Measurements from ENCODE around the gene AGPAT3.

AGPAT3 gene

GRCh38 chr21:43872531-43873197, 7.6 kb downstream of the AGPAT3 start:
- no peak overlapping the region for H2BK120ac ChIP-seq (ENCODE audit: low read depth, low read length)
- no peak overlapping the region for H2BK5ac ChIP-seq (ENCODE audit: low read length)
- H2AK5ac ChIP-seq (ENCODE audit: low read length): no peak overlapping the region
- WGBS (ENCODE audit: extremely low coverage, insufficient coverage, low lambda C conversion rate): no CpG with 5 or more reads among the region's 16 CpGs
- no peak overlapping the region for H3K18ac ChIP-seq (ENCODE audit: low read length)
- no peak overlapping the region for H4K5ac ChIP-seq (ENCODE audit: low read length)
- H3K36me3 ChIP-seq (ENCODE audit: control insufficient read depth, insufficient read depth, low read length): no peaks in the 10 kb centered on the region
- H3K4me1 ChIP-seq (ENCODE audit: control insufficient read depth, low read depth, low read length): no peaks in the 10 kb centered on the region
- H3K23ac ChIP-seq (ENCODE audit: low read length): no peak overlapping the region
- no peaks in the 10 kb centered on the region for H3K79me1 ChIP-seq (ENCODE audit: low read length)
- H3K4me3 ChIP-seq (ENCODE audit: low read length): no peak overlapping the region
- no peak overlapping the region for H2BK15ac ChIP-seq (replicated peaks; ENCODE audit: low read depth)
- H3K56ac ChIP-seq (ENCODE audit: low read length): no peak overlapping the region
- no peak overlapping the region for H4K8ac ChIP-seq (ENCODE audit: low read depth, low read length)
- no peak overlapping the region for H3K4ac ChIP-seq (ENCODE audit: low read depth, low read length)
- no peak overlapping the region for H3K9ac ChIP-seq (ENCODE audit: low read length)
- H3K27me3 ChIP-seq (ENCODE audit: insufficient read depth, low read length, poor library complexity): no peaks in the 10 kb centered on the region
- no peak overlapping the region for H3K4me2 ChIP-seq (ENCODE audit: low read length)
- DNase-seq: no peak
- H3K79me2 ChIP-seq (ENCODE audit: control insufficient read depth, insufficient read depth, low read length): no peaks in the 10 kb centered on the region
- no peak overlapping the region for H3K27ac ChIP-seq (ENCODE audit: low read depth, low read length)

GRCh38 chr21:43873673-43874072, 8.7 kb downstream of the AGPAT3 start:
- Histone ChIP-seq H3K56ac (ENCODE audit: low read length) (no peak overlapping the region), H3K27ac (ENCODE audit: low read depth, low read length) (no peak overlapping the region), H4K5ac (ENCODE audit: low read length) (no peak overlapping the region), H3K9ac (ENCODE audit: low read length) (no peak overlapping the region), H2BK5ac (ENCODE audit: low read length) (no peak overlapping the region), H3K23ac (ENCODE audit: low read length) (no peak overlapping the region), H3K4me1 (ENCODE audit: control insufficient read depth, low read depth, low read length) (no peaks in the 10 kb centered on the region), H2BK15ac (replicated peaks; ENCODE audit: low read depth) (no peak overlapping the region), H2BK120ac (ENCODE audit: low read depth, low read length) (no peak overlapping the region), H3K18ac (ENCODE audit: low read length) (no peak overlapping the region), H3K79me1 (ENCODE audit: low read length) (no peaks in the 10 kb centered on the region), H4K8ac (ENCODE audit: low read depth, low read length) (no peak overlapping the region), H3K27me3 (ENCODE audit: insufficient read depth, low read length, poor library complexity) (no peaks in the 10 kb centered on the region), H2AK5ac (ENCODE audit: low read length) (no peak overlapping the region), H3K79me2 (ENCODE audit: control insufficient read depth, insufficient read depth, low read length) (no peaks in the 10 kb centered on the region), H3K4ac (ENCODE audit: low read depth, low read length) (no peak overlapping the region), H3K4me3 (ENCODE audit: low read length) (no peak overlapping the region), H3K4me2 (ENCODE audit: low read length) (no peak overlapping the region), H3K36me3 (ENCODE audit: control insufficient read depth, insufficient read depth, low read length) (no peaks in the 10 kb centered on the region)
- no CpG with 5 or more reads among the region's 1 CpG for WGBS (ENCODE audit: extremely low coverage, insufficient coverage, low lambda C conversion rate)
- DNase-seq: no peak

- Histone ChIP-seq H3K79me2 (ENCODE audit: control insufficient read depth, insufficient read depth, low read length) (no peaks in the 10 kb centered on the region), H2BK120ac (ENCODE audit: low read depth, low read length) (no peak overlapping the region), H3K18ac (ENCODE audit: low read length) (no peak overlapping the region), H3K4me1 (ENCODE audit: control insufficient read depth, low read depth, low read length) (no peaks in the 10 kb centered on the region), H2AK5ac (ENCODE audit: low read length) (no peak overlapping the region), H4K5ac (ENCODE audit: low read length) (no peak overlapping the region), H3K4me3 (ENCODE audit: low read length) (no peak overlapping the region), H3K27ac (ENCODE audit: low read depth, low read length) (no peak overlapping the region), H3K56ac (ENCODE audit: low read length) (no peak overlapping the region), H3K4me2 (ENCODE audit: low read length) (no peak overlapping the region), H2BK15ac (replicated peaks; ENCODE audit: low read depth) (no peak overlapping the region), H3K4ac (ENCODE audit: low read depth, low read length) (no peak overlapping the region), H3K27me3 (ENCODE audit: insufficient read depth, low read length, poor library complexity) (no peaks in the 10 kb centered on the region), H3K79me1 (ENCODE audit: low read length) (no peaks in the 10 kb centered on the region), H4K8ac (ENCODE audit: low read depth, low read length) (no peak overlapping the region), H3K23ac (ENCODE audit: low read length) (no peak overlapping the region), H2BK5ac (ENCODE audit: low read length) (no peak overlapping the region), H3K9ac (ENCODE audit: low read length) (no peak overlapping the region), H3K36me3 (ENCODE audit: control insufficient read depth, insufficient read depth, low read length) (no peaks in the 10 kb centered on the region)
- no CpG with 5 or more reads among the region's 12 CpGs for WGBS (ENCODE audit: extremely low coverage, insufficient coverage, low lambda C conversion rate)
- no peak for DNase-seq
Observed at GRCh38 chr21:43874085-43874805, 9.2 kb downstream of the AGPAT3 start.

GRCh38 chr21:43876605-43877004, 11.6 kb downstream of the AGPAT3 start:
- Histone ChIP-seq H3K4ac (ENCODE audit: low read depth, low read length) (no peak overlapping the region), H3K36me3 (ENCODE audit: control insufficient read depth, insufficient read depth, low read length) (no peaks in the 10 kb centered on the region), H3K79me2 (ENCODE audit: control insufficient read depth, insufficient read depth, low read length) (no peaks in the 10 kb centered on the region), H3K4me3 (ENCODE audit: low read length) (no peak overlapping the region), H3K4me2 (ENCODE audit: low read length) (no peak overlapping the region), H3K4me1 (ENCODE audit: control insufficient read depth, low read depth, low read length) (no peaks in the 10 kb centered on the region), H3K27ac (ENCODE audit: low read depth, low read length) (no peak overlapping the region), H2BK15ac (replicated peaks; ENCODE audit: low read depth) (no peak overlapping the region), H3K9ac (ENCODE audit: low read length) (no peak overlapping the region), H2BK120ac (ENCODE audit: low read depth, low read length) (no peak overlapping the region), H4K8ac (ENCODE audit: low read depth, low read length) (no peak overlapping the region), H2BK5ac (ENCODE audit: low read length) (no peak overlapping the region), H3K23ac (ENCODE audit: low read length) (no peak overlapping the region), H3K79me1 (ENCODE audit: low read length) (no peaks in the 10 kb centered on the region), H4K5ac (ENCODE audit: low read length) (no peak overlapping the region), H3K27me3 (ENCODE audit: insufficient read depth, low read length, poor library complexity) (no peaks in the 10 kb centered on the region), H3K56ac (ENCODE audit: low read length) (no peak overlapping the region), H2AK5ac (ENCODE audit: low read length) (no peak overlapping the region), H3K18ac (ENCODE audit: low read length) (no peak overlapping the region)
- WGBS (ENCODE audit: extremely low coverage, insufficient coverage, low lambda C conversion rate): no CpG with 5 or more reads among the region's 5 CpGs
- no peak for DNase-seq

GRCh38 chr21:43877936-43878575, 13.0 kb downstream of the AGPAT3 start:
- no peaks in the 10 kb centered on the region for H3K27me3 ChIP-seq (ENCODE audit: insufficient read depth, low read length, poor library complexity)
- no peaks in the 10 kb centered on the region for H3K79me2 ChIP-seq (ENCODE audit: control insufficient read depth, insufficient read depth, low read length)
- no peak overlapping the region for H4K8ac ChIP-seq (ENCODE audit: low read depth, low read length)
- no peak overlapping the region for H2BK120ac ChIP-seq (ENCODE audit: low read depth, low read length)
- H4K5ac ChIP-seq (ENCODE audit: low read length): no peak overlapping the region
- H3K56ac ChIP-seq (ENCODE audit: low read length): no peak overlapping the region
- H3K4ac ChIP-seq (ENCODE audit: low read depth, low read length): no peak overlapping the region
- H3K4me2 ChIP-seq (ENCODE audit: low read length): no peak overlapping the region
- H3K4me1 ChIP-seq (ENCODE audit: control insufficient read depth, low read depth, low read length): no peaks in the 10 kb centered on the region
- no peak for DNase-seq
- no peak overlapping the region for H3K23ac ChIP-seq (ENCODE audit: low read length)
- H3K27ac ChIP-seq (ENCODE audit: low read depth, low read length): no peak overlapping the region
- H3K36me3 ChIP-seq (ENCODE audit: control insufficient read depth, insufficient read depth, low read length): no peaks in the 10 kb centered on the region
- H2BK15ac ChIP-seq (replicated peaks; ENCODE audit: low read depth): no peak overlapping the region
- H3K9ac ChIP-seq (ENCODE audit: low read length): no peak overlapping the region
- no peaks in the 10 kb centered on the region for H3K79me1 ChIP-seq (ENCODE audit: low read length)
- no peak overlapping the region for H3K18ac ChIP-seq (ENCODE audit: low read length)
- H2BK5ac ChIP-seq (ENCODE audit: low read length): no peak overlapping the region
- H3K4me3 ChIP-seq (ENCODE audit: low read length): no peak overlapping the region
- no peak overlapping the region for H2AK5ac ChIP-seq (ENCODE audit: low read length)
- no CpG with 5 or more reads among the region's 25 CpGs for WGBS (ENCODE audit: extremely low coverage, insufficient coverage, low lambda C conversion rate)

Data from mesendoderm (in vitro differentiated cells).